KMS-11 (cell line): Measurements from ENCODE around the gene APOF.
"Not testable (repeated sequence)": the region's sequence is repeated elsewhere in the genome, so short reads cannot be mapped to it uniquely, and the experiment has no call there.

ENCODE experiments used
- H2AFZ ChIP-seq: fragments of 200-600 bp; sonication (generic); 2 replicates; pipeline ENCODE4 v1.6.1; 2016; ENCODE audit warnings: antibody characterized with exemption, mixed run types, low read depth
- H3K27ac ChIP-seq: fragments of 200-600 bp; sonication (generic); 2 replicates; pipeline ENCODE4 v1.6.1; 2016; ENCODE audit warnings: mild to moderate bottlenecking, mixed run types
- H3K27me3 ChIP-seq: fragments of 200-600 bp; sonication (generic); 2 replicates; pipeline ENCODE4 v1.6.1; 2017; ENCODE audit warnings: mild to moderate bottlenecking, low read depth, mixed run types, moderate library complexity; ENCODE audit not compliant: insufficient read depth
- H3K36me3 ChIP-seq: fragments of 200-600 bp; sonication (generic); 2 replicates; pipeline ENCODE4 v1.6.1; 2017; ENCODE audit warnings: mild to moderate bottlenecking, mixed run types; ENCODE audit not compliant: insufficient read depth
- H3K4me1 ChIP-seq: fragments of 200-600 bp; sonication (generic); 2 replicates; pipeline ENCODE4 v1.6.1; 2016; ENCODE audit warnings: mild to moderate bottlenecking, low read depth, mixed run types; ENCODE audit not compliant: poor library complexity, severe bottlenecking
- H3K4me2 ChIP-seq: fragments of 200-600 bp; sonication (generic); 2 replicates; pipeline ENCODE4 v1.7.0; 2016; ENCODE audit warnings: mild to moderate bottlenecking, mixed run types
- H3K4me3 ChIP-seq: fragments of 200-600 bp; sonication (generic); IDR thresholded peaks from 2 replicates; pipeline ENCODE4 v1.6.1; 2017; ENCODE audit warnings: low read depth, low read length, mixed read lengths; ENCODE audit not compliant: insufficient read depth
- H3K79me2 ChIP-seq: fragments of 200-600 bp; sonication (generic); 2 replicates; pipeline ENCODE4 v1.6.1; 2016; ENCODE audit warnings: low read depth, mixed run types; ENCODE audit not compliant: insufficient read depth
- H3K9ac ChIP-seq: fragments of 200-600 bp; sonication (generic); 2 replicates; pipeline ENCODE4 v1.6.1; 2016; ENCODE audit warnings: mild to moderate bottlenecking, mixed run types
- H4K20me1 ChIP-seq: fragments of 200-600 bp; sonication (generic); 2 replicates; pipeline ENCODE4 v1.6.1; 2016; ENCODE audit warnings: mild to moderate bottlenecking, mixed run types; ENCODE audit not compliant: insufficient read depth
- TF ChIP-seq, protein P1 (sequence below): fragments of 200-600 bp; sonication (generic); conservative IDR thresholded peaks from 2 replicates; pipeline ENCODE4 v1.6.1; 2017; ENCODE audit warnings: low read depth, mild to moderate bottlenecking, antibody characterized with exemption, low read length, moderate library complexity, mixed read lengths

The APOF gene

DNA sequence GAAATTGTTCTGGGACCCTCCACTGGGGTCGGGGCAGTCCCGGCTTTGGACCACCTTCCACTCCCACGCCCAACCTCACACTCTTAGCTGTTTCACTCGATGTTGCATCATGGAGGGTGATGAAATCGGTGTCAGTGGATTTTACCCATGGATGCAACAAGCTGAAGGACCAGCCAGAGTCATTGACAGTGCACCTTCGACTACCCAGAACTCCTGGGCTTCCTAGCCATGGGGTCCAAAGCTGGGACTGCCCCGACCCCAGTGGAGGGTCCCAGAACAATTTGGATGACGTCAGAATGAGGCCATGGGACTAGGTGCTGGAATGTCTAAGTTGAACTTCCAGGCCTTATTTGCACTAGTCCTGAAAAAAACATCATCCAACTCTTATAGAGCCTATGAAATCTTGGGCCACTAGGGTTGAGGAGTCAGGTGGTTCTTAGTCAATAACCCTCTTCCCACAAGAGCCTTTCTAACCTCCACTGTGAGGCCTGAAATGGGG lies 24.9 kb downstream of the APOF start:
- peak overlapping the region; percentile 9; the same call in 1 of the 2 replicates for H3K9ac ChIP-seq
- peaks cover 67% of the 10 kb centered on the region for H3K4me1 ChIP-seq

DNA sequence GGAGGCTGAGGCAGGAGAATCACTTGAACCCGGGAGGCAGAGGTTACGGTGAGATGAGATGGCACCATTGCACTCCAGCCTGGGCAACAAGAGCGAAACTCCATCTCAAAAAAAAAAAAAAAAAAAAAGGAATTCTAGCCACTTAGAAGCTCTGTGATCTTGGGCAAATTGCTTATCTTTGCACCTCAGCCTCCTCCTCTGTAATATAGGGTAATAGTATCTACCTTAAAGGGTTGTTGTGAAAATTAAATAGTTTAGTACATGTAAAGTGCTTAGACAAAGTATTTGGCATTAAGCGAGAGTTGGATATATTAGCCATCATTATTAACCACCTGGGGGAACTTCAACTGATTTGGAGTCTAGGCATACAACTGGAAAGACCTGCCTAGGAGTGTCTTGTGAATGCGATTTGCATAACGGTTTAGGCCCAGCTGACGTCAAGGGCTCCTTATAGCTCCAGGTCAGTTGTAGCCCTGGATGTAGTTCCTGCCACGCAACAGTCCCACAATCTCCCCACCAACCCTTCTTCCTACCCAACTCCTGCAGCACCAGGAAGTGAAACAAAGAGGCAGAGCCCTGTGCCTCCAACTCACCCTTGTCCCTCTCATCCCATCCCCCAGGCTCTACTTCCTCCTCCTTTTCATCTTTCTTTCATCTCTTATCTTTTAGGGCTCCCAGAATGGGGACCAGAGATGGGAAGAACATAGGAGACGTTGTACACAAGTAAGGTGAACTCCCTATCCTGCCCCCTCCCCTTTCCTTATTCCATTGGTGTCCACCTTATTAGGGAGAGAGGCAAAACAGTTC lies 26.1 kb downstream of the APOF start:
- Histone ChIP-seq H3K9ac (no peak overlapping the region), H3K79me2 (0 out of 2 replicates have a peak, but pooled peaks cover 5% of the 10 kb centered on the region), H3K36me3 (no peaks in the 10 kb centered on the region), H3K4me3 (no peak overlapping the region), H3K27ac (no peak overlapping the region), H3K27me3 (no peaks in the 10 kb centered on the region), H4K20me1 (no peaks in the 10 kb centered on the region), H3K4me2 (peak overlapping the region; percentile 2; the same call in 1 of the 2 replicates), H2AFZ (no peak overlapping the region), H3K4me1 (peaks cover 71% of the 10 kb centered on the region)
- TF ChIP-seq, protein P1, sequence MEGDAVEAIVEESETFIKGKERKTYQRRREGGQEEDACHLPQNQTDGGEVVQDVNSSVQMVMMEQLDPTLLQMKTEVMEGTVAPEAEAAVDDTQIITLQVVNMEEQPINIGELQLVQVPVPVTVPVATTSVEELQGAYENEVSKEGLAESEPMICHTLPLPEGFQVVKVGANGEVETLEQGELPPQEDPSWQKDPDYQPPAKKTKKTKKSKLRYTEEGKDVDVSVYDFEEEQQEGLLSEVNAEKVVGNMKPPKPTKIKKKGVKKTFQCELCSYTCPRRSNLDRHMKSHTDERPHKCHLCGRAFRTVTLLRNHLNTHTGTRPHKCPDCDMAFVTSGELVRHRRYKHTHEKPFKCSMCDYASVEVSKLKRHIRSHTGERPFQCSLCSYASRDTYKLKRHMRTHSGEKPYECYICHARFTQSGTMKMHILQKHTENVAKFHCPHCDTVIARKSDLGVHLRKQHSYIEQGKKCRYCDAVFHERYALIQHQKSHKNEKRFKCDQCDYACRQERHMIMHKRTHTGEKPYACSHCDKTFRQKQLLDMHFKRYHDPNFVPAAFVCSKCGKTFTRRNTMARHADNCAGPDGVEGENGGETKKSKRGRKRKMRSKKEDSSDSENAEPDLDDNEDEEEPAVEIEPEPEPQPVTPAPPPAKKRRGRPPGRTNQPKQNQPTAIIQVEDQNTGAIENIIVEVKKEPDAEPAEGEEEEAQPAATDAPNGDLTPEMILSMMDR = no peak

More for the DNA sequence above, 24.9 kb downstream of the APOF start:
- Histone ChIP-seq H3K4me3 (no peak overlapping the region), H2AFZ (peak overlapping the region; percentile 40), H3K4me2 (peak overlapping the region; percentile 88), H3K79me2 (0 out of 2 replicates have a peak, but pooled peaks cover 3% of the 10 kb centered on the region), H3K27ac (peak overlapping the region; percentile 76), H3K27me3 (no peaks in the 10 kb centered on the region), H4K20me1 (no peaks in the 10 kb centered on the region), H3K36me3 (no peaks in the 10 kb centered on the region)
- TF ChIP-seq, protein P1 = 0 out of 2 replicates have a peak, but pooled peaks have one; percentile 16

DNA sequence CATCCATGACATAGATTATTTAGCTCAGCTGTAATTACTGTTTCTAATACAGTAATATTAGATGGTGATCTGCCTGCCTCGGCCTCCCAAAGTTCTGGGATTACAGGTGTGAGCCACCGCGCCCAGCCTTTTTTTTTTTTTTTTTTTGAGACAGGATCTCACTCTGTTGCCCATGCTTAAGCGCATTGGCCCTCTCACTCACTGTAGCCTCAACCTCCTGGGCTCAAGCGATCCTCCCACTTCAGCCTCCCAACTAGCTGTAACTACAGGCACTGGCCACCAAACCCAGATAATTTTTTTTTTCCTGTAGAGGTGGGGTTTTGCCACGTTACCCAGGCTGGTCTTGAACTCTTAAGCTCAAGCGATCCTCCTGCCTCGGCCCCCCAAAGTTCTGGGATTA lies 27.1 kb downstream of the APOF start:
- not testable (repeated sequence) for H3K36me3 ChIP-seq, H4K20me1 ChIP-seq, H3K27ac ChIP-seq, H3K79me2 ChIP-seq, H3K27me3 ChIP-seq, H3K9ac ChIP-seq, H2AFZ ChIP-seq, H3K4me3 ChIP-seq, H3K4me2 ChIP-seq
- peaks cover 65% of the 10 kb centered on the region for H3K4me1 ChIP-seq

DNA sequence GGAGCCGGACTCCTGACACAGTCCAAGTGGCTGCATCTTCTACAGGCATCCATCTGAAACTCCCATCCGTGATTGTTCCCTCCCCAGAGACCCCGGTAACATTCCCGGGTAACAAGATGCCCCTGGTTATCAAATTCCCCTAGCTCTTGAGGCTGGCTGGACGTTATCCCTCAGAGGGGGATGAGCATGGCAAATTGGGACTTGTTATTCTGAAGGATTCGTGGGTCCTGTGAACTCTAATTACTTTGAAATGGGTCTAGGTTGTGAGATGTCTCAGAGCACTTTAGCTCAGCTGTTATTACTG lies 28.2 kb downstream of the APOF start:
- TF ChIP-seq, protein P1 = peak; percentile 20; the same call in 1 of the 2 replicates
- Histone ChIP-seq H3K27me3 (no peaks in the 10 kb centered on the region), H3K4me3 (peak overlapping the region; percentile 54), H3K27ac (peak overlapping the region; percentile 78), H2AFZ (peak overlapping the region; percentile 90), H3K36me3 (no peaks in the 10 kb centered on the region), H3K79me2 (0 out of 2 replicates have a peak, but pooled peaks cover 5% of the 10 kb centered on the region), H3K9ac (peak overlapping the region; percentile 79), H3K4me2 (peak overlapping the region; percentile 72), H4K20me1 (no peaks in the 10 kb centered on the region), H3K4me1 (peaks cover 54% of the 10 kb centered on the region)
